AG04449 (cell line): Measurements from ENCODE around the gene JDP2.

ENCODE experiments used
- CTCF ChIA-PET: fragments of 350-600 bp; formaldehyde crosslinking; extraction: SDS; loops from one replicate; lab custom pipeline; 2021; ENCODE audit warnings: antibody characterized with exemption; lab: Yijun Ruan, JAX
- POLR2A ChIA-PET: fragments of 400-600, 350-600 bp; formaldehyde crosslinking; extraction: SDS; loops from one replicate; lab custom pipeline; 2020; ENCODE audit warnings: antibody characterized with exemption, inconsistent platforms; lab: Yijun Ruan, JAX
- DNase-seq: peaks from one replicate; pipeline ENCODE4 v3.0.0-alpha.2; 2010; ENCODE audit warnings: low read depth, low spot score
- H3K4me3 ChIP-seq: 2 replicates; pipeline ENCODE4 v1.5.1; 2011; ENCODE audit warnings: low read depth, mild to moderate bottlenecking, control low read depth, low read length
- CTCF ChIP-seq: IDR thresholded peaks from one replicate; pipeline ENCODE4 v1.5.1; 2011; ENCODE audit warnings: mild to moderate bottlenecking, moderate library complexity, low read length, control low read depth, inconsistent platforms; ENCODE audit not compliant: insufficient read depth; ENCODE audit errors: missing control alignments

The JDP2 gene

GRCh38 chr14:75448209-75448608 is 20.4 kb downstream of the JDP2 start:
- CTCF ChIA-PET = interaction anchor here (1.3 to 2.4 kb wide), 4 partner anchors 11 to 139 kb away, joined by 5 to 10 read pairs (median 7); no protein-coding TSS in a partner anchor
- no peak overlapping the region for H3K4me3 ChIP-seq
- no peak for DNase-seq
- POLR2A ChIA-PET = no interaction called here
- no peak for TF ChIP-seq CTCF

- DNase-seq = no peak
- H3K4me3 ChIP-seq = no peak overlapping the region
- TF ChIP-seq CTCF = no peak
- CTCF ChIA-PET = interaction anchor here (1.1 to 2.4 kb wide), 5 partner anchors 12 to 140 kb away, joined by 3 to 10 read pairs (median 6); no protein-coding TSS in a partner anchor
- POLR2A ChIA-PET = interaction anchor here (1.2 to 1.7 kb wide), 2 partner anchors 8 to 19 kb away, joined by 3 to 4 read pairs; no protein-coding TSS in a partner anchor
Observed at GRCh38 chr14:75449036-75449435, 21.2 kb downstream of the JDP2 start.

GRCh38 chr14:75449696-75450095 is 21.9 kb downstream of the JDP2 start:
- TF ChIP-seq CTCF = no peak
- ChIA-PET POLR2A (interaction anchor here (1.2 to 1.7 kb wide), 3 partner anchors 9 to 20 kb away, joined by 3 to 4 read pairs (median 3); no protein-coding TSS in a partner anchor), CTCF (interaction anchor here (1.1 to 2.4 kb wide), 4 partner anchors 13 to 141 kb away, joined by 3 to 10 read pairs (median 7); no protein-coding TSS in a partner anchor)
- H3K4me3 ChIP-seq = no peak overlapping the region
- DNase-seq = no peak

GRCh38 chr14:75450381-75451276 is 22.8 kb downstream of the JDP2 start:
- DNase-seq = no peak
- no peak overlapping the region for H3K4me3 ChIP-seq
- no peak for TF ChIP-seq CTCF
- ChIA-PET POLR2A (interaction anchor here (1.2 to 1.7 kb wide), 3 partner anchors 10 to 21 kb away, joined by 3 to 4 read pairs (median 3); no protein-coding TSS in a partner anchor), CTCF (no interaction called here)

GRCh38 chr14:75452324-75452723 is 24.5 kb downstream of the JDP2 start:
- TF ChIP-seq CTCF = no peak
- ChIA-PET POLR2A (interaction anchor here (0.7 to 1.9 kb wide), 4 partner anchors 19 to 28 kb away, joined by 3 to 8 read pairs (median 3); partner anchors contain the start of gene JDP2), CTCF (interaction anchor here (0.7 kb wide), 1 partner anchor 9 kb away, joined by 3 read pairs; no protein-coding TSS in a partner anchor)
- no peak for DNase-seq
- no peak overlapping the region for H3K4me3 ChIP-seq
